ENCODE measurements around the gene CLCN1.
A peak's percentile ranks its signal among the peaks of the same experiment; 100 is the strongest.

CLCN1 gene

DNA sequence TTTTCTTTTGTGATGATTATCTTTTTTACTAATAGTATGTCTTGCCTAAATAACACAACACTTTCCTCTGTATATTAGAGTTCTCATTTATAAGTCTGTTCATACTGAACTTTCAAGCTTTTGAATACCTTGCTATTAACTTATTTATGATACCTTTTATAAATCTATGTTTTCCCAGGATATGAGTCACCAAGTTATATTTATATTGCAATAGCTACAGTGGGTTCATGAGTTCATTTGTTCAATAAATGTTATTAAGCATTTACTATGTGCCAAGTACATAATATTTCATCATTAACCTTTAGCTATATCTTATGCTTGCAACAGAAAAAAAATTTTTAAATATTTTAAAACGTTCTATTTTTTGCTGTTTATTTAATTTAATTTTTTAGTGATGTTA is 18.3 kb downstream of the CLCN1 start:
- DNase-seq (ENCODE audit: low spot score), result no peak

DNA sequence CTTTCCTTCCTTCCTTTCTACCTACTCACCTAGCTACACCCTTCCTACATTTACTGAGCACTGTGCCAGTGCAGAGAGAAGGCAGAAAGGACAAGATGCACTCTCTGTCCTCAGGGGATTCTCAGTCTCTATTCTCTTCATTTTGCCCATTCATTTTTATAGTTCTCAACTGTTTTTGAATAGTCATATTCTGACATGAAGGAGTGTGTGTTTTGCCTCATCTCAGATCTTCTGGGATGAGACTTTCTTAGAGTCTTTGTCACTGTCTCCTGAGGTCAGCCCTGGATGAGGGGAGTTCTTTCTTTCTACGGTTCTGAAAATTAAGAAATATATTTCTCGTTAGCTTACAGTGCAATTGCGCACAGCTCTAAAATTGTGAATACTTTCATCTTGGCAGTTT is 21.3 kb downstream of the CLCN1 start:
- no peak for DNase-seq (ENCODE audit: low spot score)

DNA sequence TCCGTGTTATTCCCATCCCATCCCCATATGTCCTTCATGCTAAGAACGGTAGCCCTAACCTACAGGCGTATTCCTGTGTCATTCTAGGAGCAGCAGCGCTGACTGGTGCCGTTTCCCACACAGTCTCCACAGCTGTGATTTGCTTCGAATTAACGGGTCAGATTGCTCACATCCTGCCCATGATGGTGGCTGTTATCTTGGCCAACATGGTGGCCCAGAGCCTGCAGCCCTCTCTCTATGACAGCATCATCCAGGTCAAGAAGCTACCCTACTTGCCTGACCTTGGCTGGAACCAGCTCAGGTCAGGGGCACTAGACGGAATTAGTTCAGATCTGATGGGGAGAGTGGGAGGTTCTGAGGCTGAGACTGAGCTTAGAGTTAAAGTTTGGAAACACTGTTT is 25.9 kb downstream of the CLCN1 start:
- DNase-seq (ENCODE audit: low spot score), result no peak

DNA sequence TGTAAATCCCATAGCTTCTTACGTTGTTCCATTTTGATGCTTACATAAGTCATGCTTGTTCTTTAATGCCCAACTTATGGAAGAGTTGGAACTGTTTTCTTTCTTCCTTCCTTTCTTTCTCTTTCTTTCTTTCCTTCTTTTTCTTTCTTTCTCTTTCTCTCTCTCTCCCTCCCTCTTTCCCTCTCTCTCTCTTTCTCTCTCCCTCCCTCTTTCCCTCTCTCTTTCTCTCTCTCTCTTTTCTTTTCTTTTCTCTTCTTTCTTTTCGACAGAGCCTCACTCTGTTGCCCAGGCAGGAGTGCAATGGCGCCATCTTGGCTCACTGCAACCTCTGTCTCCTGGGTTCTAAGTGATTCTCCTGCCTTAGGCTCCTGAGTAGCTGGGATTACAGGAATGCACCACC is 27.7 kb downstream of the CLCN1 start:
- DNase-seq (ENCODE audit: low spot score), result no peak

- peak; percentile 65 for DNase-seq (ENCODE audit: low spot score)
Measured at GRCh38 chr7:143345428-143345900, 29.6 kb downstream of the CLCN1 start.

DNA sequence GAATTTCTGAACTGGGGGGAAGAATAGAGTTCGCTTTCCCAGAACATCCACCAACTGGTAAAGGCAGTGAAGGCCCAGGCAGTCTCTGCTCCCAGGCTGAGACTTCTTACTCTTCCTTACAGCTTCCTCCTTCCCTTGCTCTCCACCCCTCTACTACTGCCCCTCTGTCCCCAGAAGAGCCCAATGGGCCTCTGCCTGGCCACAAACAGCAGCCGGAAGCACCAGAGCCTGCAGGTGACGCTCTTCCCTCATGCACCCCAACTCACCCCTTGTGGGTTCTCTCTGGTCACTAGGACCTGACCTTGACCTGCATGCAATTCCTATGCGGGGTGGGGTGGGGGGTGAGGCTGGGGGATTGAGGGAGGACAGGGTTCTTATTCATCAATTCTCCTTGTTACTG is 30.1 kb downstream of the CLCN1 start:
- no peak for DNase-seq (ENCODE audit: low spot score)

DNA sequence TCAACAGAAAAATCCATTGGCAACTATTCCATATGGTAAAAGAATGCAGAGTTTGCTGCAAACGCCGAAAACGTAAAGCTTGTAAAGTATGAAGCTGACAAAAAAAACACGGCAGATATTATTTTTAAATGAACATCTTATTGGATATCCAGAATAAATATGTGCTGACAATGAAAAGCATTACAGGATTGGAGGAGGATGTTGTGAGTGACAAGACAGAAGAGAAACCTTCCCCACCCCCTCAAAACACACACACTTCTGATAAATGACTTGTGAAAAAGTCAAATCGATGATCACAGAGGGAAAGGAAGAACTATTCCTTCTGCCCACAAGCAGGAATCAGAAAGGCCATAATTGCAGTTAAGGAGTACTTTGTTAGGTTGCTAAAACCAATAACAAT is 32.0 kb downstream of the CLCN1 start:
- no peak for DNase-seq (ENCODE audit: low spot score)

GRCh38 chr7:143351060-143351459 is 35.1 kb downstream of the CLCN1 start:
- no peak for DNase-seq (ENCODE audit: low spot score)

- no peak for DNase-seq (ENCODE audit: low spot score)
Measured at GRCh38 chr7:143351574-143351973, 35.7 kb downstream of the CLCN1 start.

DNA sequence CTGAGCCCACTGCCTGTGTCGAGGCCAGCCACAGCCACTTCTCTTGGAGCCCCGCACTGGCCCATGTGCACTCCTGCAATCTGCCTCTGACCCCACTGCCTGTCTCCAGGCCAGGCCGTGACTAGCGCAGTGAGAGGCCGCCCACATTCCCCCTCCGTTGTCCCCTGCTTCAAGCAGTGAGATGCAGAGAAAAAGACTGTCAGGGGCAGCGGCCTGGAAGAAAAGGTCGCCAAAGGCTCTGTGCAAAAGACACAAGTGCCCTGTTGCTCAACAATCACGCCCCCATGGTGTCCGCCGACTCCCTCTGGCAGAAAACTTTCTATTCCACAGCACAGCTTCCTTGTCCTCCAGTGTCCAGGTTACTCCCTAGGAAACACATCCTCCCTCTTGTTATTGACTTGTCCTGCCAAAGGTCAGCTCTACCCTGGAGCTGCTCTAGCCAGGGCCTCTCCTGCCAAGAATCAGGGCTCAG is 36.7 kb downstream of the CLCN1 start:
- no peak for DNase-seq (ENCODE audit: low spot score)

DNA sequence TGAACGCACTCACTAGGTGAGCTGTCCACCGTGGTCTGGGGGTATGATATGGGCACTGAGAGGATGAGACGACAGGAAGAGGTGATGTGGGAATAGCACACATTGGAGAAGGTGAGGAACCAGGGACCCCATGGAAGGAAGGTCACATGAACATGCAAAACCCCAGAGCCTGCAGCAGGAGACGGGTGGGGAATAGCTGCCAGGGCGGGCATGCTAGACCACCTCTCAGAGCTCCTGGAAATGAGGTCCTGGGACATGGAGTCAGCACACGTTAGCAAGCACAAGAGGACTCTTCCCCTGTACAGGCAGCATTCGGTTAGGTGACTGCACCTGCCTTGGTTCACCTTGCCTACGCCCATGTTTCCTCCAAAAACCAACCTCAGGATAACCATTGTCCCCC is 38.5 kb downstream of the CLCN1 start:
- DNase-seq (ENCODE audit: low spot score), result no peak

DNA sequence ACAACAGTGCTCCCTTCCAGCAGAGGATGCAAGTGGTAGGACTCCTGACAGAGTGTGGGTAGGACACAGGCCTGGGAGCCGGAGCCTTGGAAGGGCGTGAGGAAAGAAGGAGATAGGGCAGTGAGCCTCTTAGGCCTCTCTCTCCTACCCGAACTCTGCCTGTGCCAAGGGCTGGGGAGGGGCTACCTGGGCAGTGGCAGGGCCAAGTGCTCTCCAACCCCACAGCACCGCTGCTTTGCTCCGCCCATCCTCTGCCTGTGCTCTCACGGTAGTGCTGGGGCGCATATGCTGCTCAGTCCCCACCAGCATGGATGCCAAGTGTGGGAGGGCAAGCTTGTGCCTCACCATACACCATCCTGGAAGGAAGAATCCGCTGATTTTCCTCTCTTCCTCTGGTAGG is 39.1 kb downstream of the CLCN1 start:
- no peak for DNase-seq (ENCODE audit: low spot score)

DNA sequence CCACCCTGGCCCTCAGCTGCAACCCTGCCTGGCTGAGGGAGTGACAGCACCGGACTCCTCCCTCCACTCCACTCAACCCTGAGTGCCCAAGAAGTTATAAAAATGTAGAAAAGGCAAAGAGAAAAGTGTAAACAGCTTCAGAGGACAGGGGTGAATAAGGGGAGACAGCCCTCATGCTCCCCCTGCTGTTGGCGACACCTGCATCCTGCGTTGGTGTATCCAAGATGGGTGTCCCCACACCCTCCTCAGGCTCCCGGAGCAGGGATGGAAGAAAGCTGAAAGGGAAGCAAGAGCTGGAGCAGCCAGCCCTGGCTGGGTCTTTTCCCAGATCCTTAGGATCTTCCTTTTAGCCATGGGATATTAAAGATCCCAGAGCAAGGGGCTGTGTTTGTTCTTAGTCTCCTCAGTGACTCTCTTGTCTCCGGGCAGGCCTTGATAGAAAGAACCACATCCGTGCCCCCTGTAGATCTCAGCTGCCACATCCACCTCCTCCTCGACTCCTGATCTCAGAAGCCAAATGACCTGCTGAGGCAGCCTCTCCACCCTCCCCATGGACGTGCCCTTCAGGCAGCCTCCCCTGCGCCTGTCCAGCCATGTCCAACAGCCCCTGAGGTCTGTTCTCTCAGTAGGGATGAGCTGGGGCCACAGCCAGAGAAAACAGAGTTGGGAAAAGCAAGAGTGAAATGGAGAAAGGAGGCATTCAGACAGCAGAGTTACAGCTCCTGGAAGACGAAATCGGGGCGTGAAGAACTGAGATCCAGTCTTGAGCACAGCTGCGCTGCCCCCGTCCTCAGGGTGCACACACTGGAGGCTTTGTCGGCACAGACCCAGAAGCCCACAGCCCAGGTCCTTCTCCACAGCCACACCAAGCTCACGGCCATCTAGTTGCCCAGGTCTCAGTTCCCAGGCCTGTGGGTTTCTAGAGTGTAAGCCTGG is 39.8 kb downstream of the CLCN1 start:
- no peak for DNase-seq (ENCODE audit: low spot score)

DNA sequence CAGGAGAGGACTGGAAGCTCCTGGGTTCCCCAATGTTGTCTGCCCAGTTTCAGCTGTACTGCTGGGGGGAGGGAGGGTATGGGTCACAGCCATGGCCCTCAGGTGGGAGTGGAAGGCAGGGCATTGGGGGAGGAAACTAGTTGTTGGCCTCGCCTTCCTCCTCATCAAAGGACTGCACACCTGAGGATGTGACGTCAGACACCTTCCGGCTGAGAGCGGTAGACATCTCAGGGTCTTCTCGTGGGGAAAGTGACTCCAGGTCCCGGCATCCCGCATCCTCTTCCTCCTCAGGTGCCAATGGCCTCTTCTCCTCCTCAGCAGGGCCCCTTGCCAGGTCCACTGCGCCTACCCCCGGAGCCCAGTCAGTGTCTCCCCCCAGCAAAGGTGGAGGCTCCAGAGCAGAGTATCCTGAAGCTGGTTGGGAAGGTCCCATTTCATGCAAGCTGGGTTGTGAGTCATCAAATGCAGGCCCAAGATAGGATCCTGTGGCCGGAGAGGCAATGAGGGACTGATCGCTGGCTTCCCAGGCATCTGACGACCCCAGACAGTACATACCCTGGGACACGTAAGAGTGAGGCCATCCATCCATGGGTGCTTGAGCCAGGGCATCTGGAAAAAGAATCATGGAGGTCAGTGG is 40.6 kb downstream of the CLCN1 start:
- no peak for DNase-seq (ENCODE audit: low spot score)

- DNase-seq (ENCODE audit: low spot score), result no peak
Measured at GRCh38 chr7:143358626-143359025, 42.7 kb downstream of the CLCN1 start.

GRCh38 chr7:143359771-143360353 is 44.0 kb downstream of the CLCN1 start:
- DNase-seq (ENCODE audit: low spot score), result no peak

DNA sequence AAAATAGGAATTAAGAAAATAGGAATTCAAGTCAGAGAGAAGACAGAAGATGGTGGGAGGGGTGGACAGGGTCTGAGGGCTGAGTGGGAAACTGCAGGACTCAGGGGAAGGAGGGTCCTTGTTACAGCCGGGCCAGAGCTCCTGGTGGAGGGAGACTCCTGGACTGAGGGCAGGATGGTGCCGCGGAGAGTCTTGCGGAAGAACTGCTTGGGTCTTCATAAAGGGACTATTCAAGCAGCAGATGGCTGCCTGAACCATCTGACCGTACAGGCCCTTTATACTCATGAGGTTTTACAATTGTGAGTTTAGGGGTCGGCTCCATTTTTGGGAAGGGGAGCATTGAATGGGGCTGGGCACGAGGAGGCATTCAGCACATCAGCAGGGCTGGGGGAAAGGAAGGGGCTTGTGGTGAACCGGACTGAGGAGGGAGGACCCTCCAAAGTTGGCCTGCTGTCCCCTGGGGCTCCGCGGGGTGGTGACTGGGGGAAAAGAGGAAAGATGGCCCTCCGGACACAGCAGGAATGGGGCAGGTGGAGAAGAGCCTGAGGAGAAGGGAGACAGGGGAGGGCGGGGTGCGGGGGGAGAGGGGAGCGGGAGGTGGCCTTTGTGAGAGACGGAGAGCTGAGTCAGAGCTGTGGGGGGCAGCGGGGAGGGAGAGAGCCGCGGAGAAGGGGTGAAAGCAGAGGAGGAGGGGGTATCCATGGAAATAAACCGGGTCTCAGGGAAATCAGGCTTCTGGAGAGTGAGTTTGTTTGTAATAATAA is 45.1 kb downstream of the CLCN1 start:
- DNase-seq (ENCODE audit: low spot score), result no peak

- DNase-seq (ENCODE audit: low spot score), result no peak
Measured at GRCh38 chr7:143361552-143362130, 45.7 kb downstream of the CLCN1 start.

GRCh38 chr7:143362131-143363015 is 46.5 kb downstream of the CLCN1 start, which contains the start of gene FAM131B:
TSS of gene FAM131B (minus strand) at chr7:143362713. CDS start at chr7:143362603, 110 bp downstream.
- DNase-seq (ENCODE audit: low spot score), result no peak

All from CD4-positive, alpha-beta T cell treated with Interleukin-6 at 100 ng/mL for 8 hours (primary cell).